Measurements from ENCODE around the gene CPNE5.
"Not testable (repeated sequence)": the region's sequence is repeated elsewhere in the genome, so short reads cannot be mapped to it uniquely, and the experiment has no call there.

Gene CPNE5

DNA sequence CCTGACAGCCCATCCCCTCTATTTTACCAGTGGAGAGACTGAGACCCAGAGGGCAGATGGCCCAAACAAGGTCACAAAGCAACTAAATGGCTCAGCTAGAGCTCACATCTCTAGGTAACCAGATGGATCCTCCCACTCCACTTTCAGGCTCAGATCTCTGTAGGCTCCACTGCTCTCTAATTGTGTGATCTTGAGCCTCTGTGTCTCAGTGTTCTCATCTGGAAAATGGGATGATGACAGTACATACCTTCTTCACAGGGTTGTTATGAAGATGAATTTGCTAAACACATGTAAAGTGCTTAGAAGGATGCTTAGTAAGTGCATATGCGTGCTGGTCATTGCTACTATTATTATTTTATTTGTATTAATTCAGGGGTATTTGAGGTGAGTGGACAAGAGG, 101.1 kb downstream of the CPNE5 start:
- no peak for DNase-seq

- DNase-seq = no peak
These were observed 102.0 kb downstream of the CPNE5 start for GRCh38 chr6:36737043-36737785.

DNA sequence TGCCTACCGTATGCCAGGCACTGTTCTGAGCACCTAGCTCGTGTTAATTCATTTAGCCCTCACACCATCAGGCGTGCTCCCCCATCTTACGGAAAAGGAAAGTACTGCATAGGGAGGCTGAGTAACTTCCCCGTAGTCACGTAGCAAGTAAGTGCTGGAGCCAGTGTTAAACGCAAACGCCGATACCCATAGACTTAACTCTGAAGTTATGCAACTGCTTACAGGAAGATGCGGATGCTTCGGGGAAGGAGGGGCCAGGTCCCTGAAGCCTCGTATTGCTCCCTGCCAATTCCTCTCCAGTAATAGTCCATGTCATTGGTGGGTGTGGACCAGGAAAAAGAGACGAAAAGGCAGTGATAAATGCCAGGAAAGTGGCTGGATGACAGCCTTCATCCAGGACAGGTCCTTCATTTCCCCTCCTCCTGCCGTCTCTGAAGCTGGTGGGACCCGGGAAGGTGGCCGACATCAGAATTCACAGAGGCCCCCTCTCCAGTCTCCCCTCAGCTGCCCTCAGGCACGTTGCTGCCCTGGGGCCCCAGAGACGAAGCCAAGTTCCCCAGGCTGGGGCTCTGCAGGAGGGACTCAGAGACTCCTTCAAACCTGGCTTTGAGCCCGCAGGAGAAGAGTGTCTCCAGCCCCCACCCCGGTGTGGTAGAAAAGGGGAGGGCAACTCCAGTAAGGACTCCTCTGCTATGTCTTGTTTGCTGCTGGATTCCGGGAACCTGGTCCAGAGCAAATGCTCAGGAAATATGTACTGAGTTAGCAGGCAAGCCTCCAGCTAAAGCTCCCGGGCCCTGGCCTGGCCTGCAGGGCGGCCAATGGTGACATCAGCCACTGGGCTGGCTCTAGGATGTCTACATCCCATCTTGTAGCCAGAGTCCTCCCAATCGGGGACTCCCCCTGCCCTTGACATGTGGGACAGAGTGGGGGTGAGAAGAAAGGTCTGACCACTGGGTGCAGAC, 103.9 kb downstream of the CPNE5 start:
- no peak for DNase-seq

DNA sequence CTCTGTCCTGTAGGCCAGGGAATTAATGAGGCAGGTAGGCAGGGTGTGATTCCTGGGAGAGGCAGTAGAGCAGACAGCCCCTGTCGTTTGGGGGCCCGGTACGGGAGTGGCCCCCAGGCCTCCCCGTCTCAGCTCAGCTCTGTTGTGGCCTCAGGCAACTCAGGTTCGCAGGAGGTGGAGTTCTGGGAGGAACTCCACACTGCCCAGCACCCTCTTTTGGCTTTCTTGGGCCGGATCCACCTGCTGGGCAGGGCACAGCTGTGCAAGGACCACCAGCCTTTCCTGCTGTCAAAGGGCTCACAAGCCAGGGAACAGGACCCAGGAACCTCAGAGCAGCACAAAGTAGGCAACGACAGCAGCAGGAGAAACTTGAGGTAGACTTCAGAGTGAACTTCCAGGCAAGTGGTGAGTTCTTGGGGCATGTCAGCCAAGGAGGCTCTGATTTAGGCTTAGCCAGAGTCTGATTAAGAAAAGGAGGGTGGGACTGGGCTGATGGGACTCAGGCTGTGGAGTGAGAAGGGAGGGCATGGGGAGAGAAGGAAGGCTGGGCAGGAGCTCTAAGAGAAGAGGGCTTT, 104.7 kb downstream of the CPNE5 start:
- no peak for DNase-seq

DNA sequence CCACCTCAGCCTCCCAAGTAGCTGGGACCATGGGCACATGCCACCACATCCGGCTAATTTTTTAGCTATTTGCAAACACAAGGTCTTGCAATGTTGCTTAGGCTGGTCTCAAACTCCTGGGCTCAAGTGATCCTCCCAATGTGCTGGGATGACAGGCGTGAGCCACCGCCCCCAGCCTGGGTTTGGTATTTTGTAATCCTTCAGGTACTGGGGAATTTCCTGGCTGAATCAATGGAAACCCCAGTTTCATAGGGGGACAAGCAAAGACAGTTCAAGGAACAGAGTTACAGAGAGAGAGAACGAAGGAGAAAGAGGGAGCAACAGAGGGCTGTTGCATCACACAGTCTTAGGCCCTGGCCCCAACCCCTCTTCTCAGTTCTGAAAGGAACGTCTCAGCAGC, 105.9 kb downstream of the CPNE5 start:
- no peak for DNase-seq

DNA sequence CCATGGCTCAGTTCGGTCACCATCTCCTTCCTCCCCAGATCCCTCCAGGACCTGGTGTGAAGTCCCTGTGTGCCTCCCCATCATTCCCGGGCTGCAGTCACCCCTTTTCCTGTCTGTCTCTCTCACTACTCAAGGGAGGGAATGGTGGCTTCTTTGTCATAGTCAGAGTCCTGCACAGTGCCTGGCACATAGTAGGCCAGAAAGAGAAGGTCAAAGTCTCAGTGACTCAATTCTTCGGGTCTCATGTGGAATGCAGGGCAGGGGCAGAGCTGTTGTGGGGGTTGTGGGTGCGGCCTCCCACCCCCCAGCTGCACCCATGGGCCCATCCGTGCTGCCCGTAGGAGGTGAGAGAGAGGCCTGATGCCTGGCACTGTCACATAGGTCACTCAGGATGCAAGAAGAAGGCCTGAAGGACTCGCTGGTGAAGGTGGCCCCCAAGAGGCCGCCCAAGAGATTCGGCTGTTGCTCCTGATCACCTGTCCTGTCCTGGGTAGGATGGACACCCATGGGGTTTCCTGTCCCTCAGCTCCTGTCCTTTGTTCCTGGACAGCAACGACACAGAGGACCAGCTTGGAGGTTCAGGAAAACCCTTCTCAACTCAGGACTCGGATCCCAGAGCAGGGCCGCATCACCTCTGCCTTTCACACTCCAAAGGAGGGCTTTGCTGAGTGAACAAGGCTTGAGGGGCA, 107.5 kb downstream of the CPNE5 start:
- no peak for DNase-seq

- no peak for DNase-seq
These were observed 108.5 kb downstream of the CPNE5 start for GRCh38 chr6:36730424-36731380.

DNA sequence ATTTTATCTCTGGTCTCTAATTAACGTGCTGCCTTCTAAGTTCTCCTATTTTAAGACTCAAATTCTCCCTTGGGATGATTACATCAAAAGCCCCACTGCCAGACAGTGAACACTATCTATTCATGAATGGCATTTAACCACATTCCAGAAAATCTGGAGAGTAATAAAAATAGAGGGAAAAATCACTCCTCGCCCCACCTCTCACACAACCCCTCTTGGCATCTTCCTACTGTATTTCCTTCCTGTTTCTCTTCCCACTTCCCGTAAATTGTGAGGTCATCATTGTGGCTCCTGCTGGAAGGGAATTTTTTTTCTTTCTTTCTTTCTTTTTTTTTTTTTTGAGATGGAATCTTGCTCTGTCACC, 110.1 kb downstream of the CPNE5 start:
- no peak for DNase-seq

GRCh38 chr6:36728289-36729160, 110.7 kb downstream of the CPNE5 start:
- no peak for DNase-seq

GRCh38 chr6:36727505-36728021, 111.7 kb downstream of the CPNE5 start:
- DNase-seq = peak; percentile 11

GRCh38 chr6:36725581-36725980, 113.7 kb downstream of the CPNE5 start:
- no peak for DNase-seq

DNA sequence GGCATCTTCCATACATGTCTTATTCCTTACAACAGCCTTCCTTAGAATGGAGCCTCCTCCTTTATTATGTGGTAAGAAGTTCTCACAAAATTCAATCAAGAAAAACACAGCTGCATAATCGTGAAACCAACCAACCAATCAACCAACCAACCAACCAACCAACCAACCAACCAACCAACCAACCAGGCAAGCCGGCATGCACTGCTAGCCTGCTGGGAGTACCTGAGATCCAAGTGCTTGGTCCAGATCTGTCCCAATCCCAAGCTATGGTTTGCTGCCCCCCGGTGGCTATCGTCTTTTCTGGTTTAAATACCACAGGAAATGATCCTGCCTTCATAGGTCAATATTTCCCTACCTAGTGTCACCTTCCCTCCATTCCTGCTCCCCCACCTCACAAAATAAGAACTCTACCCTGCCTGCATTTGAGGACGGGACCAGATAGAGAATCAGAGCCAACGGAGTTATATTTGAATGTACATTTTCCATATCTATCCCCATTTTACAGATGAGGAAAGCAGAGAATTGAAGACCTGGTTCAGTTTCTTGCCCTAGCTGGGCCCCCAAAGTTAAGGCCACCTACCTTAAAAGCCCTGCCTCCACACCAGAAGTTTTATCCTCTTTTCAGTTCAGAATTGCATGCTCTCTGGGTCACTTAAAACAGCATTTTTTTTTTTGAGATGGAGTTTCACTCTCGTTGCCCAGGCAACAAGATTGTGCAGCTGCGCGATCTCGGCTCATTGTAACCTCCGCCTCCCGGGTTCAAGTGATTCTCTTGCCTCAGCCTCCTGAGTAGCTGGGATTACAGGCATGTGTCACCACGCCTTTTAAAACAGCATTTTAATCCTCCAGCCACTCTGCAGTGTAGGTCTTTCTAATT, 114.5 kb downstream of the CPNE5 start:
- DNase-seq = no peak

- DNase-seq = not testable (repeated sequence)
These were observed 115.3 kb downstream of the CPNE5 start for GRCh38 chr6:36723992-36724391.

- no peak for DNase-seq
These were observed 116.4 kb downstream of the CPNE5 start for GRCh38 chr6:36722879-36723278.

DNA sequence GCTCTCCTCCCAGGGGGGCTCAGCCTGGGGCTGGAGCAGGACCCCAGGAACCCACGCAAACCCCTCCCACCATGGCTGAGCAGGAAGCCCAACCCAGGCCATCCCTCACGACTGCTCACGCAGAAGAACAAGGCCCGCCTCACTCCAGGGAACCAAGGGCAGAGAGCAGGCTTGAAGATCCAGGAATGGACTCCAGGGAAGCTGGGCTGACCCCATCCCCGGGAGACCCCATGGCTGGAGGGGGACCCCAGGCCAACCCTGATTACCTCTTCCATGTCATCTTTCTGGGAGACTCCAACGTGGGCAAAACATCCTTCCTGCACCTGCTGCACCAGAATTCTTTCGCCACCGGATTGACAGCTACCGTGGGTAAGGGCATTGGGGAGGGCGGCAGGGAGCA, 116.9 kb downstream of the CPNE5 start:
- DNase-seq = no peak

DNA sequence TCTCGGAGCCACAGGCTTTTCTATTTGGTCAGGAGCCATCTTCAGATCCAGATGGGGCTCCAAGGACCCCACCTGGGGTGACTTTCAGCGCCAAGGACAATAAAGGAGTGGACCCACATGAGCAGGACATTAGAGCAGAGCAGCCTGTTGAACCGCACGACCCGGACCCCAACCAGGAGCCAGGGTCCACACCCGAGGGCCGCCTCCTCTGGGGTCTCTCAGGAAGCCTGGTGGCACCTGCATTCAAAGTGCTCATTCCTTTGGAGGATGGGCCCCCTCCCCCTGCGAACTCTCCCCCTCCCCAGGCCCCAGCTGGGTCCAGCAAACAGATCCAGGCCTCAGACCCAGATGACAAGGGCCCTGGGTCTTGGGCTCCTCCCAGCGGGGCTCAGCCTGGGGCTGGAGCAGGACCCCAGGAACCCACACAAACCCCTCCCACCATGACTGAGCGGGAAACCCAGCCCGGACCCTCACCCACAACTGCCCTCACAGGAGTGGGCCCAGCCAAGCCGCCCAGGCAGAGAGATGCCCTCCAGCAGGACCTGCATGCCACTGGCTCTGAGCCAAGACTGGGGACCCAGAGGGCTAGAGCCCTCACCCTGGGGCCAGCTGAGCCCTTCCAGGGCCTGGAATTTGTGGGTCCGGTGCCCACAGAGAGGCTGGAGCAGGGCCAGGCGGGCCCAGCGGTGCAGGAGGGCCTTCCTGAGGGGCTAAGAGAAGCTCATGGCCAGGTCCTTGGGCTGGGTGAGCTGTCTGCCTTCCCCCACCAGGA, 117.7 kb downstream of the CPNE5 start:
- no peak for DNase-seq

- DNase-seq = no peak
These were observed 118.7 kb downstream of the CPNE5 start for GRCh38 chr6:36720251-36721141.

DNA sequence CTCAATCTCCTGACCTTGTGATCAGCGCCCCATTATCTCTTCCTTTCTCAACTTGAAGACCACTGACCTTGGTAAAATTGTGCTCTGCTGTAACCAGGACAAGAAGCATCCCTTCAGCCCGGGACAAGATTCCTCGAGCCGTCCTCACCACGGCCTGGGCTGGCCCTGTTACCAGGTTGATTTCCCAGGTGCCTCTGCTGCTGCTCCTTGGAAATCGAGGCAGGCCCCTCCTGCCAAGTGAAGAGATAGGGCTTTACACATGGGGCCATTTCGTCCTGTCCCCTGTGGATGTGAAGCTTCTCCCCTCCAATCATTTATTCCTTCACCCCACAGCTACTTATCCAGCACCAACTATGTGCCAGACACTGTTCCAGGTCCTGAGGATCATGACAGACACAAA, 120.1 kb downstream of the CPNE5 start:
- DNase-seq = no peak

All from NCI-H2107 (cell line).